GM23248 (cell line): Measurements from ENCODE around the gene BARHL2. TPM values are rescaled to one million over a fixed set of nuclear protein-coding genes. Genes with fewer than 3 reads are reported as not detected.

ENCODE experiments used
- DNase-seq: peaks from one replicate; pipeline ENCODE4 v3.0.0-alpha.2; 2015
- H2AFZ ChIP-seq: fragments of 200-600 bp; sonication (generic); 2 replicates; pipeline ENCODE4 v1.6.1; 2016; ENCODE audit warnings: antibody characterized with exemption
- H3F3A ChIP-seq: fragments of 200-600 bp; sonication (generic); 2 replicates; pipeline ENCODE4 v1.6.1; 2016; ENCODE audit warnings: mild to moderate bottlenecking, antibody characterized with exemption, mixed run types; ENCODE audit not compliant: insufficient read depth
- H3K27ac ChIP-seq: fragments of 200-600 bp; sonication (generic); 2 replicates; pipeline ENCODE4 v1.5.1; 2016; ENCODE audit warnings: mild to moderate bottlenecking
- H3K27me3 ChIP-seq: fragments of 200-600 bp; sonication (generic); replicated peaks from 2 replicates; pipeline ENCODE4 v1.6.1; 2016; ENCODE audit warnings: mild to moderate bottlenecking; ENCODE audit not compliant: insufficient read depth
- H3K36me3 ChIP-seq: fragments of 200-600 bp; sonication (generic); 2 replicates; pipeline ENCODE4 v1.6.1; 2016; ENCODE audit warnings: low read depth, mild to moderate bottlenecking
- H3K4me1 ChIP-seq: fragments of 200-600 bp; sonication (generic); 2 replicates; pipeline ENCODE4 v1.6.1; 2016; ENCODE audit warnings: mild to moderate bottlenecking; ENCODE audit not compliant: insufficient read depth
- H3K4me2 ChIP-seq: fragments of 200-600 bp; sonication (generic); one replicate; pipeline ENCODE4 v1.6.1; 2016; ENCODE audit warnings: mild to moderate bottlenecking; ENCODE audit not compliant: unreplicated experiment
- H3K4me3 ChIP-seq: fragments of 200-600 bp; sonication (generic); 2 replicates; pipeline ENCODE4 v1.5.1; 2016; ENCODE audit warnings: mild to moderate bottlenecking
- H3K79me2 ChIP-seq: fragments of 200-600 bp; sonication (generic); 2 replicates; pipeline ENCODE4 v1.6.1; 2016; ENCODE audit warnings: mild to moderate bottlenecking; ENCODE audit not compliant: insufficient read depth
- H3K9ac ChIP-seq: fragments of 200-600 bp; sonication (generic); 2 replicates; pipeline ENCODE4 v1.6.1; 2016; ENCODE audit warnings: mild to moderate bottlenecking
- H3K9me2 ChIP-seq: fragments of 200-600 bp; sonication (generic); 2 replicates; pipeline ENCODE4 v1.6.1; 2016; ENCODE audit warnings: mixed run types, mild to moderate bottlenecking, moderate library complexity; ENCODE audit not compliant: insufficient read depth
- H3K9me3 ChIP-seq: fragments of 200-600 bp; sonication (generic); one replicate; pipeline ENCODE4 v1.6.1; 2017; ENCODE audit warnings: low read depth
- H4K20me1 ChIP-seq: fragments of 200-600 bp; sonication (generic); 2 replicates; pipeline ENCODE4 v1.6.0; 2016; ENCODE audit not compliant: insufficient read depth
- EZH2 ChIP-seq: fragments of 200-600 bp; sonication (generic); IDR thresholded peaks from 2 replicates; pipeline ENCODE4 v1.6.1; 2018; ENCODE audit warnings: antibody characterized with exemption, mild to moderate bottlenecking; ENCODE audit not compliant: insufficient read depth, poor library complexity, severe bottlenecking
- EZH2phosphoT487 ChIP-seq: fragments of 200-600 bp; sonication (generic); IDR thresholded peaks from 2 replicates; pipeline ENCODE4 v1.6.1; 2018; ENCODE audit warnings: antibody characterized with exemption, moderate library complexity, mild to moderate bottlenecking, low read depth; ENCODE audit not compliant: insufficient read depth
- WGBS, 2 experiments: methylation state at CpG; one replicate each; pipeline ENCODE4 v1.1.6; 2015 to 2017; ENCODE audit warnings: low lambda C conversion rate in 2 of 2, low coverage in 1 of 2; ENCODE audit errors: missing lambda C conversion rate in 2 of 2; 5-methylcytosine and 5-hydroxymethylcytosine counted together
- in situ Hi-C: fragments of 300-500 bp; cut with MboI; formaldehyde crosslinking; loops from 2 replicates; pipeline ENCODE4 v1.15.0; 2020
- polyA plus RNA-seq: library from polyadenylated mRNA; unstranded; fragments of >200 nt; fragmentation: Nextera tagmentation; extraction: Ambion mirVana; gene quantifications from 2 replicates; pipeline ENCODE4 v1.2.1, GENCODE V29; 2016
- total RNA-seq: library from RNA; depleted of rRNA; stranded (reverse); fragments of >200 nt; shearing (Covaris generic); gene quantifications from 2 replicates; pipeline ENCODE4 v1.2.3, GENCODE V29; 2014

Gene BARHL2
- total and polyA plus RNA-seq, 2 experiments from 2014 or later = not detected

DNA sequence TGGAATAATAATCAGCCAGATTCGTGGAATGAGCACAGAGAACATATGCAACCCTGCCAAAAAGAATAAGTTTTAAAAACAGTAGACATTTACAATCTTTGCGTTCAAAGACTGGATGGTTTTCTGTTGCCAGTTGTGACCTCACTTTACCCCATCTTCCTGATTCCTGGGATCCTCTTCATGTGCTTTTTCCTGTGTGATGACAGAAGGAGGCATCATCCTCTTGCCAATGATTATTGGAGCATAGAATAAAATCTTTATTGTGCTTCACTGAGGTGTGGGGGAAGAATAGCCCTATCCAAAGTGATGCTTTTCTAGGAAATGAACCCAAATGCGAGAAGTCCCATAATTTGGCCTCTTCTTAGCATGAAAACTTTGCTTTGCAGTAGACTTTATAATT, 15.0 kb upstream of the BARHL2 start:
- Histone ChIP-seq H3K4me3 (no peak overlapping the region), H3K27ac (no peak overlapping the region), H3K9me3 (no peaks in the 10 kb centered on the region), H3K4me2 (no peak overlapping the region), H3K36me3 (no peaks in the 10 kb centered on the region), H3K9ac (no peak overlapping the region), H3K4me1 (no peaks in the 10 kb centered on the region), H3K27me3 (peaks cover 60% of the 10 kb centered on the region), H3K79me2 (no peaks in the 10 kb centered on the region), H3K9me2 (no peaks in the 10 kb centered on the region), H2AFZ (no peak overlapping the region), H4K20me1 (no peaks in the 10 kb centered on the region), H3F3A (no peaks in the 10 kb centered on the region)
- DNase-seq = no peak
- in situ Hi-C loops = no loop called here
- TF ChIP-seq EZH2 (no peak), EZH2phosphoT487 (no peak)
- 33 to 43% methylated on average over 3 of the region's 3 CpGs for WGBS, 2 experiments

- Histone ChIP-seq H3K79me2 (no peaks in the 10 kb centered on the region), H3K4me3 (no peak overlapping the region), H4K20me1 (no peaks in the 10 kb centered on the region), H3K27ac (no peak overlapping the region), H3K4me1 (no peaks in the 10 kb centered on the region), H2AFZ (no peak overlapping the region), H3K9ac (no peak overlapping the region), H3K36me3 (no peaks in the 10 kb centered on the region), H3K4me2 (no peak overlapping the region), H3F3A (no peaks in the 10 kb centered on the region), H3K9me2 (no peaks in the 10 kb centered on the region), H3K27me3 (peaks cover 66% of the 10 kb centered on the region), H3K9me3 (no peaks in the 10 kb centered on the region)
- DNase-seq = no peak
- in situ Hi-C loops = no loop called here
- TF ChIP-seq EZH2 (no peak), EZH2phosphoT487 (no peak)
- 63 to 64% methylated on average over 6 of the region's 6 CpGs for WGBS, 2 experiments
Measured at GRCh38 chr1:90731382-90732050, 14.4 kb upstream of the BARHL2 start.

DNA sequence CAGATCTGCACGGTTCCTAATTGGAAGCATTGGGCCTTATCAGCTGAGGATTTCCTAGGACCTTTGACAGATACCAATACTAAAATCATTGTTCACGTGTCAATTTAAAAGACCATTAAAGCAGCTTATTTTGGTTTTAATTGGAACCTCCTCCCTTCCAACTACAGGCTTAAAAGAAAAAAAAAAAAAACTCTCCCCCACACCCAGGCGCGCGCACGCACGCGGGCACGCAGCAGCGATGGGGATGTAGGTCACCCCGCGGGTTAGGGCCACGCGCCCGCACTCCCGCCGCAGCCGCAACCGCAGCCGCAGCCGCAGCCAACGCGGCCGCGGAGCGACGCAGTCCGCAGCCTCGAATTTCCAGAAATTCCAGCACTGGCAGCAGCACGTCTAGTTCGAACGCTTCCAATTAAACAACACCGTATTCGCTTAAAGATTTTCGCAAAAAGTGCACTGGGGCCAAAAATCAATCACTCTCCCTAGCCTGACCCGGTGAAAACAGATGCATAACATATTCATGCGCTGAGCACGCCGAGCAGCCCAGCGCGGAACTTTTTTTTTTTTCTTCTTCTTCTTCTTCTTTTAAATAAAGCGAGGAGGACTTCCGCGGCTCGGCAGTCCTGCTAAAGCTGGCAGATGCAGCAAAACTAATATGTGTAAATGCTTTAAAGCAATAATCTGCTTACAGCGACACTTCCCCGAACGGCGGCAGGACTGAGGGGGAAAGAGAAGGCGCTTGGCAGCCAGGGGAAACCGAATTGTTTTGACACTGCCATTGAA, 13.3 kb upstream of the BARHL2 start:
- in situ Hi-C loops = no loop called here
- Histone ChIP-seq H3K27me3 (peaks cover 77% of the 10 kb centered on the region), H2AFZ (peak overlapping the region; percentile 38; the same call in 1 of the 2 replicates), H3K4me1 (no peaks in the 10 kb centered on the region), H3K36me3 (no peaks in the 10 kb centered on the region), H3K27ac (no peak overlapping the region), H3F3A (no peaks in the 10 kb centered on the region), H3K4me2 (peak overlapping the region; percentile 52), H3K4me3 (peak overlapping the region; percentile 53), H3K79me2 (no peaks in the 10 kb centered on the region), H3K9ac (no peak overlapping the region), H4K20me1 (no peaks in the 10 kb centered on the region), H3K9me2 (no peaks in the 10 kb centered on the region), H3K9me3 (no peaks in the 10 kb centered on the region)
- TF ChIP-seq EZH2 (peak; percentile 87), EZH2phosphoT487 (no peak)
- DNase-seq = peak; percentile 36
- 6 to 9% methylated on average over 50 to 51 of the region's 51 CpGs for WGBS, 2 experiments

DNA sequence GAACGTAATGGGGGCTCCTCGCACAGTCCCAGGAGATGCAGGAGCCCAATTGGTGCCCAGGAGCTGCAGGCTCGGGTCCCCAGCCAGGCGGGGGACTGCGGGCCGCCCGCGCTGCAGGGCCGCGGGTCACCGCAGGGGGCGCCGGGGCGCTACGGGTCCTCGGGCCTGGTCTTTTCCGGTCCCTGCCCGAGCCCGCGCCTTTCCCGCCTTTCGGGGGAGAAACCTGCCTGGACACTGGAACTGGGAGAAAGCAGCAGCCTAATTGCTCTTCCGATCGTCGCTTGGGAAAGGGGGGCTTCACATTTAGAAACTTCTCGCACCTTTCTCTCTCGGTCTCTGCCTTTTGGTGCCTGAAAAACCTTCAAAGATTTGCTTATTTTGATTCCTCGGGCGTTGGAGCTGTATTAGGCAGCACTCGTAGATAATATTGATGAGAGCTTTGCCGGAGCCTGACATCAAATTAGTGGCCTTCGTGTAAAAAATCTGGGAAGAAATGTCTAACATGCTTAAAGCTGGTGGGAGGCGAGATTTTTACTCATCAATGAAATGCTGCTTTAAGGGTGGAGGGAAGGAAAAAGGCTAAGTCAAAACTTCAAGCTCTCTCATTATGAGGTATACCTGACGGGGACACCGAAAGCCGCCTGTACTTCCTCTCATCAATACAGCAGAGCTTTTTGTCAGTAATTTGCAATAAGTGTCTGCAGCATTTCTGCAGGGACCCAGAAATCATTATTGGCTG, 12.6 kb upstream of the BARHL2 start:
- peak overlapping the region; percentile 52 for H3K4me2 ChIP-seq
- no peak overlapping the region for H3K9ac ChIP-seq
- no peaks in the 10 kb centered on the region for H3F3A ChIP-seq
- H3K27ac ChIP-seq = no peak overlapping the region
- H4K20me1 ChIP-seq = no peaks in the 10 kb centered on the region
- in situ Hi-C loops = no loop called here
- H3K4me1 ChIP-seq = no peaks in the 10 kb centered on the region
- H2AFZ ChIP-seq = no peak overlapping the region
- no peaks in the 10 kb centered on the region for H3K9me3 ChIP-seq
- H3K4me3 ChIP-seq = peak overlapping the region; percentile 53; the same call in 1 of the 2 replicates
- H3K79me2 ChIP-seq = no peaks in the 10 kb centered on the region
- no peak for TF ChIP-seq EZH2phosphoT487
- no peak for TF ChIP-seq EZH2
- DNase-seq = no peak
- 20 to 25% methylated on average over 33 to 36 of the region's 36 CpGs for WGBS, 2 experiments
- H3K9me2 ChIP-seq = no peaks in the 10 kb centered on the region
- no peaks in the 10 kb centered on the region for H3K36me3 ChIP-seq
- peaks cover 84% of the 10 kb centered on the region for H3K27me3 ChIP-seq
